Measurements from ENCODE around the gene TRPM5.

DNA sequence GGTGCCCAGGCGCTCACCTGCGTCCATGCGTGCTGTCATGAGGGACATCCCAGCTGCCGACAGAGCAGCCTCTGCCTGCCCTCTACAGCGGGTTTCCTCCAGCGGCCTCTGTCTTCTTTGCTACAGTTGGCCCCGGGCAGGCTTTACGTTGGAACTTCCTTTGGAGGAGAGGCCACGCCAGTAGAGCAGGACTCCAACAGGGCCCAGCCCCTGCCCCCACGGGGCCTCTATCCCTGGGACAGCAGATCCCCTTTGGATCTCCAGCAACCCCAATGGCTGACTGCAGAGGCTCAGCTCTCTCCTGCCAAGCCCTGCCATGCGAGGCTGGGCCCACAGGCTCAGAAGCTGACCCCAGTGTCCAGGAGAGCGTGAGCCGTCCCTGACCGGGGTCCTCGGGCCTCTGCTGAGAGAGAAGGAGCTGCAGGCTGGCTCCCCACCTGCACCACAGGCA is 12.1 kb downstream of the TRPM5 start:
- TF ChIP-seq, protein P1, sequence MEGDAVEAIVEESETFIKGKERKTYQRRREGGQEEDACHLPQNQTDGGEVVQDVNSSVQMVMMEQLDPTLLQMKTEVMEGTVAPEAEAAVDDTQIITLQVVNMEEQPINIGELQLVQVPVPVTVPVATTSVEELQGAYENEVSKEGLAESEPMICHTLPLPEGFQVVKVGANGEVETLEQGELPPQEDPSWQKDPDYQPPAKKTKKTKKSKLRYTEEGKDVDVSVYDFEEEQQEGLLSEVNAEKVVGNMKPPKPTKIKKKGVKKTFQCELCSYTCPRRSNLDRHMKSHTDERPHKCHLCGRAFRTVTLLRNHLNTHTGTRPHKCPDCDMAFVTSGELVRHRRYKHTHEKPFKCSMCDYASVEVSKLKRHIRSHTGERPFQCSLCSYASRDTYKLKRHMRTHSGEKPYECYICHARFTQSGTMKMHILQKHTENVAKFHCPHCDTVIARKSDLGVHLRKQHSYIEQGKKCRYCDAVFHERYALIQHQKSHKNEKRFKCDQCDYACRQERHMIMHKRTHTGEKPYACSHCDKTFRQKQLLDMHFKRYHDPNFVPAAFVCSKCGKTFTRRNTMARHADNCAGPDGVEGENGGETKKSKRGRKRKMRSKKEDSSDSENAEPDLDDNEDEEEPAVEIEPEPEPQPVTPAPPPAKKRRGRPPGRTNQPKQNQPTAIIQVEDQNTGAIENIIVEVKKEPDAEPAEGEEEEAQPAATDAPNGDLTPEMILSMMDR (IDR thresholded peaks at IDR 0.05; ENCODE audit: insufficient read depth, low read length, poor library complexity, severe bottlenecking) = no peak
- no peak for TF ChIP-seq EZH2phosphoT487 (conservative IDR thresholded peaks at IDR 0.05; ENCODE audit: low read length)

All from SU-DHL-6 (cell line).